GM12874 (cell line): ENCODE measurements around the gene ZNF112.

Source experiments
- CTCF ChIP-seq: IDR thresholded peaks from 2 replicates; pipeline ENCODE4 v1.5.1; 2011; ENCODE audit warnings: low read depth, mild to moderate bottlenecking, control low read depth, low read length, moderate library complexity; ENCODE audit not compliant: insufficient read depth

The ZNF112 gene

DNA sequence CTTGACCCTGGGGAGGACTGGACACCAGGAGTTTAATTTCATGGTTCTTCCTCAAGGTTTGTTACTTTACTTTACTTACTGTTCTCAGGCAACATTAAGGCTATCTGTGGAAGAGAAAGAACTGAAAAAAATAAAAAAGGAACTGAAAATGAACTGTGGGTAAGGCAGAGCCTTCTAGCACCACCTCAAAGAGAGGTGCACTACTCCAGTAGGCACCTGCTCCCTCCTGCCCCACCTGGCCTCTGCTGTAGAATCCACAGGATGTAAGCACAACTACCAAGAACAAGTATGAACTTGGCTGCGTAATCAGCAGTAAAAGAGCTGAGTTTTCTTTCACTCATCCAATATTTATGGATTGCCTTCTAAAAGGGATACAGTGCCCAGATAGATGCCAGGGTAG lies 12.2 kb downstream of the ZNF112 start:
- no peak for TF ChIP-seq CTCF

DNA sequence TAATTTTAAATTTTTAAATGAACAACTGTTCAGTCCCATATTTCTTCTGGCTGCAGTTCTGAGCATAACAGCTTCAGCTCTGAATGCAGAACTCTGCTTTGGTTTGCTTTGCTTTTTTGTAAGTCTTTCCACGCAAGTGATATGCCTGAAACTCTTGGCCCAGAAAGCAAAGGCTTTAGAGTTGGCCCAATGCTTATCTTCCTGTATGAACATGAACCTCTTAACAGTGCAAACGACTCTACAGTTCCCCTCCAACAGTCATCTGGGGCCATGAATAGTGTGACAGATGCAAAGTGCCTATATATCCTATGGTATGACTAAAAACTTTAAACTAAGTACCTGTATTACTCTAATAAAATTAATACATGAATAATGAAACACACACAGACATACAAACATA lies 14.7 kb downstream of the ZNF112 start:
- no peak for TF ChIP-seq CTCF

DNA sequence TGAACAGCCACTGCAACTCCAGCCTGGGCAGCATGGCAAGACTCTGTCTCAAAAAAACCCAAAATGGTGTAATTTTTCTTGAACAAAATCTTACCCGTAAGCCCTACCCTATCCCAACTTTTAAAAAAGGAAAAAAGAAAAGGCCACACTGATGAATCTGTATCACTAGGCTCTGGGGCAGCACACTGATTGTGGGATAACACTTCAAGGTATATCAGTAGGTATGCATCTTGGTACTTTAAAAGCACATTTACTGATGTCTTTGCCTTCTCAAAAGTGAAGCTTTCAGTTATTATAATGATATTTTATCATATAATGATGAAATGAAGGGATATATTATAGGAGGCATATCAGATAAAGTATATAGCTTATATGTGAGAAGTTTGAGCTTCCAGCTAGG lies 24.3 kb downstream of the ZNF112 start:
- no peak for TF ChIP-seq CTCF

GRCh38 chr19:44315883-44316282 lies 40.6 kb downstream of the ZNF112 start:
- TF ChIP-seq CTCF: no peak

GRCh38 chr19:44313231-44313630 lies 43.2 kb downstream of the ZNF112 start:
- TF ChIP-seq CTCF: no peak

DNA sequence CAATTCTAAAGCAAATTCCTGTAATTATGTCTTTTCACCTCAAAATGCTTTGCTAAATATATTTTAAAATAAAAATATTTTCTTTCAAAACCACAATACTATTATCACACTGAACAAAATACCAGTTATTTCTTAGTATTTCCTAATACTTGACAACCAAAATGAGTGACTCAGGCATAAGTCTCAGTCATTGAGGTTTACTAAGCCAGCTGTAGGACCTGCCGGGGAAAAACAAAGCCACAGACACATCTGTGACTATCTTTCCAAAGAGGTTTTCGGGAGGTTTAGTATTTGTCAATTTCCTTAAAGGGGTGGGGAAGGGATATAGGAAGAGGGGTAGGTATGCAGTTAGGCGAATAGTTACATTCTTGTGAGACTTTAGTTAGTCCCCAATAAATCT lies 48.5 kb downstream of the ZNF112 start:
- TF ChIP-seq CTCF: no peak

- no peak for TF ChIP-seq CTCF
Observed at GRCh38 chr19:44306283-44306682, 50.2 kb downstream of the ZNF112 start.

GRCh38 chr19:44305457-44305856 lies 51.0 kb downstream of the ZNF112 start:
- TF ChIP-seq CTCF: no peak
